Panc1 (cell line): ENCODE results near the gene TEX26. TPM values are rescaled to one million over a fixed set of nuclear protein-coding genes. Genes with fewer than 3 reads are reported as not detected.

Source experiments
- ATAC-seq: fragments of 200-7000 bp; cut with Tn5 transposase; 2 replicates; pipeline ENCODE4 v1.9.1; 2020; ENCODE audit warnings: mild to moderate bottlenecking, moderate library complexity
- BruUV-seq: library from RNA; stranded (reverse); fragments of 400-500 nt; replicated peaks from 2 replicates; lab custom pipeline; 2021; lab: Mats Ljungman, UMichigan
- CTCF ChIA-PET: fragments of 300-600 bp; sonication (Branson Sonifier 250); formaldehyde crosslinking; loops from one replicate; lab custom pipeline; 2022; ENCODE audit warnings: antibody characterized with exemption; lab: Charles Lee
- POLR2A ChIA-PET: fragments of 300-600 bp; sonication (Branson Sonifier 250); formaldehyde crosslinking; loops from one replicate; lab custom pipeline; 2022; ENCODE audit warnings: antibody characterized with exemption; lab: Charles Lee
- DNase-seq: peaks from one replicate; pipeline ENCODE4 v3.0.0-alpha.2; 2010; ENCODE audit warnings: low read depth, low spot score
- H3K27ac ChIP-seq: 2 replicates; pipeline ENCODE4 v1.5.1; 2011; ENCODE audit warnings: mild to moderate bottlenecking, low read length, inconsistent platforms
- H3K27me3 ChIP-seq: fragments of 200-500 bp; sonication (Bioruptor generic); 2 replicates; pipeline ENCODE4 v1.6.0; 2014; ENCODE audit warnings: low read length, inconsistent platforms; ENCODE audit not compliant: control insufficient read depth, insufficient read depth
- H3K36me3 ChIP-seq: fragments of 200-500 bp; sonication (Bioruptor generic); 2 replicates; pipeline ENCODE4 v1.5.1; 2014; ENCODE audit warnings: inconsistent platforms, mild to moderate bottlenecking, low read length, moderate library complexity; ENCODE audit not compliant: control insufficient read depth, insufficient read depth
- H3K4me1 ChIP-seq: 2 replicates; pipeline ENCODE4 v1.5.1; 2011; ENCODE audit warnings: inconsistent platforms, mild to moderate bottlenecking, low read length, moderate library complexity; ENCODE audit not compliant: control insufficient read depth, insufficient read depth
- H3K4me3 ChIP-seq, 2 experiments: 2 replicates each; pipeline ENCODE4 v1.5.1; 2011 to 2012; ENCODE audit warnings: low read depth in 2 of 2, low read length in 2 of 2, mild to moderate bottlenecking in 2 of 2, inconsistent platforms in 1 of 2, moderate library complexity in 1 of 2
- H3K9me3 ChIP-seq: fragments of 200-500 bp; sonication (Bioruptor generic); 2 replicates; pipeline ENCODE4 v1.5.1; 2014; ENCODE audit warnings: low read depth, mild to moderate bottlenecking, inconsistent platforms, low read length, moderate library complexity; ENCODE audit not compliant: control insufficient read depth, insufficient read depth
- POLR2AphosphoS5 ChIP-seq: IDR thresholded peaks from 2 replicates; pipeline ENCODE4 v1.6.1; 2012; ENCODE audit warnings: mild to moderate bottlenecking, low read depth, low read length, moderate library complexity
- SIN3A ChIP-seq: IDR thresholded peaks from 2 replicates; pipeline ENCODE4 v1.6.1; 2012; ENCODE audit warnings: low read depth, mild to moderate bottlenecking, low read length, moderate library complexity, borderline replicate concordance; ENCODE audit not compliant: insufficient read depth
- TCF7L2 ChIP-seq: IDR thresholded peaks from 2 replicates; pipeline ENCODE4 v1.6.1; 2011; ENCODE audit warnings: mild to moderate bottlenecking, low read depth, low read length, inconsistent platforms
- in situ Hi-C: cut with HindIII; loops from 2 replicates; pipeline ENCODE4 v1.10.0; 2016; ENCODE audit warnings: low sequenced_read_pairs, low pct_unique_long_range_greater_than_20kb
- intact Hi-C: fragments of 100-400 bp; cut with micrococcal nuclease; formaldehyde crosslinking; loops from one replicate; pipeline ENCODE4 v1.10.0; 2022; ENCODE audit not compliant: unreplicated experiment
- total RNA-seq: library from RNA; stranded (reverse); gene quantifications from one replicate; pipeline ENCODE4 v1.2.1, GENCODE V29; 2021; ENCODE audit not compliant: unreplicated experiment
- TF ChIP-seq, protein P1 (sequence below): fragments of 450-650 bp; IDR thresholded peaks from 2 replicates; pipeline ENCODE4 v1.5.1; 2017; ENCODE audit warnings: mild to moderate bottlenecking
- TF ChIP-seq, protein P2 (sequence below), 2 experiments: IDR thresholded peaks; 2 replicates each; pipeline ENCODE4 v1.6.1; 2011 to 2012; ENCODE audit warnings: low read depth in 2 of 2, control low read depth in 1 of 2, low read length in 1 of 2, mild to moderate bottlenecking in 1 of 2, moderate library complexity in 1 of 2; ENCODE audit not compliant: insufficient read depth in 1 of 2

The TEX26 gene
- total RNA-seq, 1 experiment from 2014 or later, result not detected

GRCh38 chr13:30991184-30991583 is 58.7 kb downstream of the TEX26 start:
- no peaks in the 10 kb centered on the region for H3K27me3 ChIP-seq
- TF ChIP-seq, protein P1, sequence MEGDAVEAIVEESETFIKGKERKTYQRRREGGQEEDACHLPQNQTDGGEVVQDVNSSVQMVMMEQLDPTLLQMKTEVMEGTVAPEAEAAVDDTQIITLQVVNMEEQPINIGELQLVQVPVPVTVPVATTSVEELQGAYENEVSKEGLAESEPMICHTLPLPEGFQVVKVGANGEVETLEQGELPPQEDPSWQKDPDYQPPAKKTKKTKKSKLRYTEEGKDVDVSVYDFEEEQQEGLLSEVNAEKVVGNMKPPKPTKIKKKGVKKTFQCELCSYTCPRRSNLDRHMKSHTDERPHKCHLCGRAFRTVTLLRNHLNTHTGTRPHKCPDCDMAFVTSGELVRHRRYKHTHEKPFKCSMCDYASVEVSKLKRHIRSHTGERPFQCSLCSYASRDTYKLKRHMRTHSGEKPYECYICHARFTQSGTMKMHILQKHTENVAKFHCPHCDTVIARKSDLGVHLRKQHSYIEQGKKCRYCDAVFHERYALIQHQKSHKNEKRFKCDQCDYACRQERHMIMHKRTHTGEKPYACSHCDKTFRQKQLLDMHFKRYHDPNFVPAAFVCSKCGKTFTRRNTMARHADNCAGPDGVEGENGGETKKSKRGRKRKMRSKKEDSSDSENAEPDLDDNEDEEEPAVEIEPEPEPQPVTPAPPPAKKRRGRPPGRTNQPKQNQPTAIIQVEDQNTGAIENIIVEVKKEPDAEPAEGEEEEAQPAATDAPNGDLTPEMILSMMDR, result no peak
- TF ChIP-seq, protein P2, sequence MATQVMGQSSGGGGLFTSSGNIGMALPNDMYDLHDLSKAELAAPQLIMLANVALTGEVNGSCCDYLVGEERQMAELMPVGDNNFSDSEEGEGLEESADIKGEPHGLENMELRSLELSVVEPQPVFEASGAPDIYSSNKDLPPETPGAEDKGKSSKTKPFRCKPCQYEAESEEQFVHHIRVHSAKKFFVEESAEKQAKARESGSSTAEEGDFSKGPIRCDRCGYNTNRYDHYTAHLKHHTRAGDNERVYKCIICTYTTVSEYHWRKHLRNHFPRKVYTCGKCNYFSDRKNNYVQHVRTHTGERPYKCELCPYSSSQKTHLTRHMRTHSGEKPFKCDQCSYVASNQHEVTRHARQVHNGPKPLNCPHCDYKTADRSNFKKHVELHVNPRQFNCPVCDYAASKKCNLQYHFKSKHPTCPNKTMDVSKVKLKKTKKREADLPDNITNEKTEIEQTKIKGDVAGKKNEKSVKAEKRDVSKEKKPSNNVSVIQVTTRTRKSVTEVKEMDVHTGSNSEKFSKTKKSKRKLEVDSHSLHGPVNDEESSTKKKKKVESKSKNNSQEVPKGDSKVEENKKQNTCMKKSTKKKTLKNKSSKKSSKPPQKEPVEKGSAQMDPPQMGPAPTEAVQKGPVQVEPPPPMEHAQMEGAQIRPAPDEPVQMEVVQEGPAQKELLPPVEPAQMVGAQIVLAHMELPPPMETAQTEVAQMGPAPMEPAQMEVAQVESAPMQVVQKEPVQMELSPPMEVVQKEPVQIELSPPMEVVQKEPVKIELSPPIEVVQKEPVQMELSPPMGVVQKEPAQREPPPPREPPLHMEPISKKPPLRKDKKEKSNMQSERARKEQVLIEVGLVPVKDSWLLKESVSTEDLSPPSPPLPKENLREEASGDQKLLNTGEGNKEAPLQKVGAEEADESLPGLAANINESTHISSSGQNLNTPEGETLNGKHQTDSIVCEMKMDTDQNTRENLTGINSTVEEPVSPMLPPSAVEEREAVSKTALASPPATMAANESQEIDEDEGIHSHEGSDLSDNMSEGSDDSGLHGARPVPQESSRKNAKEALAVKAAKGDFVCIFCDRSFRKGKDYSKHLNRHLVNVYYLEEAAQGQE (IDR thresholded peaks at IDR 0.05; ENCODE audit: insufficient read depth in 1 of 2, low read depth in 2 of 2, low read length in 1 of 2), result no peak
- TF ChIP-seq TCF7L2, result no peak
- TF ChIP-seq SIN3A, result no peak
- no peak for TF ChIP-seq POLR2AphosphoS5
- in situ Hi-C loops, result no loop called here
- no peak overlapping the region for H3K4me3 ChIP-seq
- no peaks in the 10 kb centered on the region for H3K4me1 ChIP-seq
- BruUV-seq, result no TSS peak
- no peaks in the 10 kb centered on the region for H3K36me3 ChIP-seq
- H3K9me3 ChIP-seq, result no peaks in the 10 kb centered on the region
- intact Hi-C loops, result no loop called here
- ChIA-PET CTCF (no interaction called here), POLR2A (no interaction called here)
- DNase-seq (no peak), ATAC-seq (no peak)
- H3K27ac ChIP-seq, result no peak overlapping the region

GRCh38 chr13:30991922-30992321 is 59.5 kb downstream of the TEX26 start:
- DNase-seq, result no peak
- intact Hi-C loops (no loop called here), in situ Hi-C loops (no loop called here)
- ATAC-seq, result no peak
- no peaks in the 10 kb centered on the region for H3K27me3 ChIP-seq
- no peak overlapping the region for H3K4me3 ChIP-seq
- H3K27ac ChIP-seq, result no peak overlapping the region
- CTCF ChIA-PET, result no interaction called here
- no TSS peak for BruUV-seq
- no peaks in the 10 kb centered on the region for H3K36me3 ChIP-seq
- TF ChIP-seq, protein P2 (IDR thresholded peaks at IDR 0.05; ENCODE audit: insufficient read depth in 1 of 2, low read depth in 2 of 2, low read length in 1 of 2), result no peak
- TF ChIP-seq, protein P1, result no peak
- no peak for TF ChIP-seq SIN3A
- TF ChIP-seq TCF7L2, result no peak
- no peak for TF ChIP-seq POLR2AphosphoS5
- no peaks in the 10 kb centered on the region for H3K4me1 ChIP-seq
- no peaks in the 10 kb centered on the region for H3K9me3 ChIP-seq
- POLR2A ChIA-PET, result no interaction called here
